HG02840 (cell line): ENCODE results near the gene UBE2L6.
A peak's percentile ranks its signal among the peaks of the same experiment; 100 is the strongest.

Experiments used
- ATAC-seq: cut with Tn5 transposase; IDR thresholded peaks from one replicate; pipeline ENCODE4 v1.9.1; 2021; ENCODE audit warnings: mild to moderate bottlenecking, moderate library complexity, moderate number of reproducible peaks; ENCODE audit not compliant: unreplicated experiment, low FRiP score

Gene UBE2L6

DNA sequence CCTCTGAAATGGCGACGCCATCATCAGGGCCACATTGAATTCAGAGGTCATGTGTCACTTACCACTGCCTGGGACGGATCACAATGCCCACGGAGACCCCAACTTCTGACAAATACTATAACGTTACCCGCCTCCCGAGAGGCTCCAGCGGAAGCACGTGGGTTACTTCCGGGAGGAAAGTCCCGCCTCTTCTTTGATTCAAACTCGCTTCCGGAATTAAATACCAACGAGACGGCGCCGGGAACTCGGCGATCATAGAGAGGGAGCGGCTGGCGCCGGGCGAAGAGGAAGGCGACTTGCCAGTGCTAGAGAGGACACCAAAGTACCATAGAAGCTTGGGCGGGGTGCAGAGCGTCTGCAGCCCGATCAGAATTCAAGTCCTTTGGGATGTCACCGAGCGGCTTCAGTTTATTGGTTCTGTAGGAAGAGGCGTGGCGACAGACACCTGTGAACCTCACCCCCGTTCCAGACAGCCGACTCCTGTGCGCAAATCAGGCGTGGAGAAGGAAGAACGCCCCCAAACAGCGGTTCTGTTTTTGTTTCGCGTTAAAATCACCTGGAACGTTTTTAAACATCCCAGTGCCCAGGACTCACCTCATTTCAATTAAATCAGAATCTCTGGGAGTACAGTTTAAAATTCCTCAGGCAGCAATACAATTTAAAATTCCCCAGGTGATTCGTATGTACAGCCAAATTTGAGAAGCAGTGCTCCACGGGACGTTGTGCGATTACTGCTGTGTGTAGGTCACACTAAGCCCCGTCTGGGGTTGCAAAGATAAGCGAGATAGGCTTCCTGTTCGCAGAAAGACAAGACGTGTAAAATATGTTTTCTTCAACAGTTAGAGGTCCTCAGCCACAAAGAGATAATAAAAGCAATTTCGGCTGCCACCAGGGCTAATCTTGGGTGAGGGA lies 36.6 kb downstream of the UBE2L6 start, which contains the start of gene TIMM10:
TSS of gene TIMM10 (minus strand) at position 159 of the 912 bp plus-strand sequence. CDS start 565 bp downstream, outside the sequence.
- ATAC-seq = peak; percentile 99

DNA sequence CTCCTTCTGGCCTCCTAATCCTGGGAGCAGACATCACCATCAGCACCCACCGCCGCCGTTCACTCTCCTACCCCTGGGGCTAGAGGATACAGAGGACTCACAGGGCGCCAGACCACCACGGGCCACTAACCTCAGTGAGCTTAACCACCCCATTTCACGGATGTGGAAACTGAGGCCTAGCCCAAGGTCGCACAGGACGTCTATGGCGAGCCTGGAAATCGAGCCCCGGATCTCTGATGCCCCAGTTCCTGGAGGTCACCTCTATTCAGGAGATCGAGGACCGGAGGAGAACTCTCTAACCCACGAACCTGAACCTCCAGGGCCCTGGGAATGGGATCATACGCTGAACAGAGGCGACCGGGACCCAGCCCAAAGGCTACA lies 37.3 kb downstream of the UBE2L6 start:
- no peak for ATAC-seq

DNA sequence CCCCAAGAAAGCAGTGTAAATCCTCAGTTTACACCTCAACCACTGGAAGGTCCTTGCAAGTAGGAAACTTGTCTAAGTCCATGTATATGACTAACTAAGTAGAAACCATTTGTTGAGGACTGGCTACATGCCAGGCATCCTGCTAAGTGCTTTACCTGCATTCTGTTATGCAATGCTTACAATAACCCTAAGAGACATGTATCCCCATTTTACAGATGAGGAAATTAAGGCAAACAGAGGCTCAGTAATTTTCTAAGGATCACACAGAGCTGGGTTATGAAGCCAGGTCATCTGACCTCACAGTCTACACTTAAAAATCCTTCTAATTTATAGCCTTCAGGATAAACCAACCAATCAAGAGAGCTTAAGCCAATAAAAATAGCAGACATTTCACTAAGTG lies 38.5 kb downstream of the UBE2L6 start:
- ATAC-seq = no peak

DNA sequence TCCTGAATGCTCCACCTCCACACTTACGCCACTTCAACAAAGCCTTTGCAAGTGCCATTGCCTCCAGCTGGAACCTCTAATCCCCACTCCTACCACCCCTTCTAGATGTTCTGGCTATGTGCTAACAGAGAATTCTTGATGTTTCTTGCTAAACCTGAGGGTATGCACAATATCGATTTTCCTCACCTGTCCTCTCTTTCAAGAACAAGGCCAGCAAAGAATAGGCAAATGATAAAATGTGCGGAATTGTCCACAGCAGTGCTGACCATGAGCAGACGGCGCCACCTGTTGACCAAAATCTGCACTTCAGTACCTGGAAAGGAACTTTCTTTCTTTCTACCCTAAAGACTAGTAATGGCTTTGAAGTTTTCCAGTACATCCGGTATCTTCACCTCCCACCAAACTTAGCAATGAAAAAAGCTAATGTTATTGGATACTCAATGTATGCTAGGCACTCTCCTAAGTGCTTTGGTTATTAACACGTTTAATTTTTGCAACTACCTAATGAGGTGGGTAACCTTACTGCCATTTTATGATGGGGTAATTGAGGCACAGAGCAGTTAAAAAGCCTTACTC lies 40.3 kb downstream of the UBE2L6 start:
- ATAC-seq = no peak

DNA sequence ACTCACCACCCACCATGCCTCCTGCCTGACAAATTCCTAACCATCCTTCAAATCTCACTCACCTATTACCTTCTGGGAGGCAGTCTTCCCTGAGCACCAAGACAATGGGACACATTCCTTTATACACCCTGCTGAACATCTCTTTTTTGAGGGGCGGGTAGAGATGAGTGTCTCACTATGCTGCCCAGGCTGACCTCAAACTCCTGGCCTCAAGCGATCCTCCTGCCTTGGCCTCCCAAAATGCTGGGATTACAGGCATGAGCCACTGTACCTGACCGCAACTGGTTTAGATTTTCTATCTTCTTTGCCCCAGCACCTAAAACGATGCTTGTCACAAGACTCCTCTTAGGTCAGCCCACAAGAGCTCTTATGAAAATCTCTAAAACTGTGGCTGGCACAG lies 44.1 kb downstream of the UBE2L6 start:
- ATAC-seq = no peak

DNA sequence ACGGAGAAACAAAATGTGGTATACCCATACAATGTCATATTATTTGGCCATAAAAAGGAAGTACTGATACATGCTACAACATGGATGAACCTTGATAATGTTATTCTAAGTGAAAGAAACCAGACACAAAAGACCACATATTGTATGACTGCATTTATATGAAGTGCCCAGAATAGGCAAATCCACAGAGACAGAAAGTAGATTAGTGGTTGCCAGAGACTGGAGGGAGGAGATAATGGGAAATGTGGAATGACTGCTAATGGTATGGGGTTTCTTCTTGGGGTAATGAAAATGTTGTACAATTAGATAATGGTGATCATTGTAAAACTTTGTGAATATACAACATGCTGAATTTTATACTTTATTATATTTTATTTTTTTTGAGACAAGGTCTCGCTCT lies 46.4 kb downstream of the UBE2L6 start:
- ATAC-seq = no peak

DNA sequence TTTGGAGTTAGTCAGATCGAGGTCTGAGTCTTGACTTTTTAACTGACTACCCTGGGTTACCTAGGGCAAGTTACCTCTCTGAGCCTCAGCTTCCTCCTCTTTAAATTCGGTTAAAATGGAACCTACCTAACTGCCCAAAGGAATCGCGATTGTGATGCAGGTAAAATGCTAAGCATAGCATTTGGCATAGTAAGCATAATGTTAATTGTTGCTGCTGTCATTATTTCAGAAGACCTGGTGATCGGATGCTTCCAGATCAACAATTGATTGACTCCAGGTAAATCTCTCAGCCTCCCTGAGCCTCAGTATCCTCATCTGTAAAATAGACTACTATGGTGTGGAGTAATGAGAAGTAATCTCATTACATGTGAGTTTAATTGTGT lies 51.4 kb downstream of the UBE2L6 start:
- no peak for ATAC-seq

DNA sequence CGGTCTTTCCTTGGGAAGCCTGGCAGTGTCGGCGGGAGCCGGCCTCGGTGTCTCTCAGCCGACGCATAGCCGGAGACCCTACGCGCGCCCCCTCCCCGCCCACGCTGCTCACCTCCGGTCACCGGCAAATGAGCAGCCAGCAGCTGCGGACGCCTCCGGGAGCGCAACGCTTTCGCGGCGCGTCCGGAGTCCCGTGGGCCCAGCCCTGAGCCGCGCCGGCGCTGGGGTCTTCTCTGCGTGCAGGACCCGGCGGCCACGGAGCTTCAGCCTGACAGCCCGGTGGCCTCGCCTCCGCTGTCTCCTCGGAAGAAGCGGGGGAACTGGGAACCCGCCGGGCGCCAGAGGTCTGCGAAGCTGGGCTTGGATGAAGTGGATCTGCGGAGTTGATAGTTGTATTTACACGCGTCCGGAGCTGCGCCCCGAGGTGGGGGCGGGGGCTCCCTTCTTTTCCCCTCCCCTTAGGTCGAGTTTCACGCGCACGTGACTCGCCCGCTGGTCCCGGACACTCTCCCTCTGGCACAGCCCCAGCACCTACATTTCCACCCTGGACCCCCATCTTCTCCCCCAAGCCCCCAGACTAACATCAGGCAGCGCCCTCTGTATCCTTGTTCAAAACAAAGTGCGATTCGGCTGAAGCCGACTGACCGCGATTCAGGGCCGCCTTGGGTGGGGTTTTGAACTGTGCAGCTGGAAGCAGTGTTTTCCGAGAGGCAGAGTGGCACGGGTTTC lies 52.0 kb downstream of the UBE2L6 start, which contains the start of gene SLC43A1:
TSS of gene SLC43A1 (minus strand) at position 371 of the 729 bp plus-strand sequence. CDS start 1,591 bp downstream, outside the sequence.
- ATAC-seq = peak; percentile 47

DNA sequence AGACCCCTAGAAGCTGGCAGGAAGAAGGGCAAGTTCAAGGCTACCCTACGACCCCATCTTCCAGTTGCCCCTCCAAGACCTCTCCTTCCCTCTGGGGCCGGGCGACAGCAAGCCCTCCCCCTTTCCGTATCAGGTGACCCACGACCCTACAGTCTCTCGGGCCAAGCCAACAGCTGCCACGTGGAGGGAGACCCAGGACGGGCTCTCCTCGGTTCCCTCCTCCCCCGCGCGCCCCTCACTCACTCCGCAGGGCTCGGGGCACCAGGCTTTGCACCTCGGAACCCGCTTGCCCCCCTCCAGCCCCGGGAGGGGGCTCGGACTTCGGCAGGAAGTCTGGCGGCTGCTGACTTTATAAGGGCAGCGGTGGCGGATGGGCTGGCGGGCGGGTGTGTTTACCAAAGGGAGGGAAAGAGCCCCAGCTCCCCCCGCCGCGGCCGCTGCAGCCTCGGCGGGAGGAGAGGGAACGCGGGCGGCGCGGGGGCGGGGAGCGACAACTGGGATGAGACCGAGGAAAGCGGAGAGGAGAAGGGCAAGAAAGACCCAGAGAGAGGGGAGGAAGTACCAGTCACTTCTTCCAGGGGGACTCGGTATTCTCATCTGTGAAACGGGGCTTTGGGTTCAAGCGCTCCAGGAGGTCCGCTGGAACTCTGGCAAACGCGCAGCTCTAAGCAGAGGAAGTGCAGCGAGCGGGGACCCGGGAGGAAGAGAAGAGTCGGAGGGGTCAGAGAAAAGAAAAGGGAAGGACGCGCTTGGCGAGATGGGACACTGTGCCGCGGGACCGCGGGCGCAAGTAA lies 52.7 kb downstream of the UBE2L6 start:
- peak; percentile 38 for ATAC-seq

DNA sequence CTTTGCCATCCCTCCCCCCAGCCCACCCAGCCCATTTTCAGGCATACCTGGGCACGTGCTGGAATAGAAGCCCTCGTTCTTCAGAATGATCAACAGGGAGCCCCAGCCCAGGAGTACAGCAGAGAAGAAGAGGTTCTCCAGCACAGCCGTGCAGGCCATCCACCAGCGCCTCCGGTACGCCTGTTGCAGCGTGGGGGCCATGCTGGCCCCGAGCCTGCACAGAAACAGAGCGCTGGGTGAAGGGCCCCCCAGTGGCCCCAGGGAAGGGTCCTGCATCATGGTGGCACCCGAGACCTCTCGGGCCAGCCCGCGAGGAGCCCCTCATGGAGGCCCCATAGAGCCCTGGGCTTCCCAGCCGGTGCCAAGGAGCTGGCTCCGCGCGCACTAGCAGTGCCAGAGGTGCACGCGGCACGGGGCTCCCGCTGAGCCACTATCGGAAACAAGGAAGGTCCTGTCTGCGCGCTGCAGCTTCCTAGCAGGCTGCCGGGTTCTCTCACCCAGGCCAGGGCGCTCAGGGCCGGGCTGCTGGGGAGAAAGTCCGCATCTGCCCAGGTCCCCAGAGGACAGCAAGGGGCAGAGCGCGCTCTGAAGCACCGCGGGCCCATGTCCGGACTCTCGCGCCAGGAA lies 53.4 kb downstream of the UBE2L6 start:
- peak; percentile 17 for ATAC-seq

DNA sequence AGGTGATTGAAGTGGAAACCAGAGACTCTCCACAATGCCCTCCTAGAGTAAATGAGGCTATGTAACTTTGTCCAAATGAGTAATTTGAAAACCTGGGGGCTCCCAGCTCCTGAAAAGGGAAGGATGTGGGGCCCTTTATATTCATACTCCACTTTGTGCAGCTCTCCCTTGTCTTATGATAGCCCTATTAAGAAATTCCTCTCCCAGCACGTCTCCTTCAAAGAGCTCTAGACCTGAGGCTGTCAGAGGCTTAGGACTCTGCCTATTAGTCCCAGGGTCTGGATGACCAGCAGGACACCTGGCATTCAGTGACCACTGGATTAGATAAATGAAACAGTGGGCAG lies 54.0 kb downstream of the UBE2L6 start:
- no peak for ATAC-seq

DNA sequence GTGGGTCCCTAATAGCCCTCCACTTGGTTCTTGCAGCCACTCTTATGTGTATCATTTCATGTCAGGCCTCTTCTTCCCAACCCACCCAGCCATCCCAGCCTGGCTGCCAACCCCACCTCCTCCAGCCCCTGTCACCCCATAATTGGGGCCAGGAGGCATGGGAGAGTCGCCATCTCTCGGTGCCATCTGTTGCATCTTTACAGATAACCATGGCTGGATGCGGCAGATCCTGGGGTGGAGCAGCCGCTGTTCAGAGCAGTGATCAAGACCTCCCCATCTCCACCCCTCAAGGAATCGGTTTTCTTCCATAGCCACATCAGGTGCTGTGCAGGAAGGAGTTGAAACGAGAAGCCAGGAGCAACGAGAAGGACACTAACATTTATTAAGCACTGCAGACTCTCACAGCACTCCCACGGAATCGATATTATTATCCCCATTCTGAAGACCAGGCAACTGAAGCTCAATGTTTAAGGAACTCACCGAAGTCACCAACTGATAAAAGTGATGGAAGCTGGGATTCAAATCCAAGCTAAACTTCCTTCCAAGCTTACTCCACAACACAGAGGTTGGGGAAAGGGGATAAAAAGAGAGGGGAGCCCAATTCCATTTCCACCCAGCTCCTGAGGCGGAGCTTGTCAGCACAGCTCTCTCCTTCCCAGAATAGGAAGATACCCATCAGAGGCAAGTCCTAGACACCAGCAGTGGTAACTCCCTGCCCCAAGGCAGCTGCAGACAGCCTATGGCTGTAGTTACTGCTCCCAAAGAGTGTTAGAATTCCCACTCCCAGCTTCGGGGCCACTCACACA lies 54.6 kb downstream of the UBE2L6 start:
- no peak for ATAC-seq

DNA sequence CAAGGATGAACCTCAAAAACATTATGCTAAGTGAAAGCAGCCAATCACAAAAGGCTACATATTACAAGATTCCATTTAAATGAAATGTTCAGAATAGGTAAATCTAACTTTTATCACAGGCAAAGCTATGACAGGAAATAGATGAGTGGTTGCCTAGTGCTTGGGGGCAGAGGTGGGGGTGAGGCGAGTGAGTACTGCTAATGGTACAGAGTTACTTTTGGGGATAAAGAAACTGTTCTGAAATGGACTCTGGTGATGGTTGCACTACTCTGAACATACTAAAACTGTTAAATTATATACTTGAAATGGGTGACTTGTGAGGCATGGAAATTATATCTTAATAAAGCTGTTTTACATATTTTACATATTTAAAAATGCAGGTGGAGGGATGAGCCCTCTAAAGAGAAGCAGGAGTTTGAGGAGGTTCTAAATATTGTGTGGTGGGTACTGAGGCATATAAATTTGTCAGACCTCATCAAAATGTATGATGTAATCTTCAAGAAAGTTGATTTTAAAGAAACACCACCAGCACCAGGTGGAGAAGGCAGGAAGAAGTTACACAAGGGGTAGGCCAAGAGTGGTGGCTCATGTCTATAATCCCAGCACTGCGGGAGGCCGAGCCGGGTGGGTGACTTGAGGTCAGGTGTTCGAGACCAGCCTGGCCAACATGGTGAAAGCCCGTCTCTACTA lies 55.6 kb downstream of the UBE2L6 start:
- ATAC-seq = no peak

DNA sequence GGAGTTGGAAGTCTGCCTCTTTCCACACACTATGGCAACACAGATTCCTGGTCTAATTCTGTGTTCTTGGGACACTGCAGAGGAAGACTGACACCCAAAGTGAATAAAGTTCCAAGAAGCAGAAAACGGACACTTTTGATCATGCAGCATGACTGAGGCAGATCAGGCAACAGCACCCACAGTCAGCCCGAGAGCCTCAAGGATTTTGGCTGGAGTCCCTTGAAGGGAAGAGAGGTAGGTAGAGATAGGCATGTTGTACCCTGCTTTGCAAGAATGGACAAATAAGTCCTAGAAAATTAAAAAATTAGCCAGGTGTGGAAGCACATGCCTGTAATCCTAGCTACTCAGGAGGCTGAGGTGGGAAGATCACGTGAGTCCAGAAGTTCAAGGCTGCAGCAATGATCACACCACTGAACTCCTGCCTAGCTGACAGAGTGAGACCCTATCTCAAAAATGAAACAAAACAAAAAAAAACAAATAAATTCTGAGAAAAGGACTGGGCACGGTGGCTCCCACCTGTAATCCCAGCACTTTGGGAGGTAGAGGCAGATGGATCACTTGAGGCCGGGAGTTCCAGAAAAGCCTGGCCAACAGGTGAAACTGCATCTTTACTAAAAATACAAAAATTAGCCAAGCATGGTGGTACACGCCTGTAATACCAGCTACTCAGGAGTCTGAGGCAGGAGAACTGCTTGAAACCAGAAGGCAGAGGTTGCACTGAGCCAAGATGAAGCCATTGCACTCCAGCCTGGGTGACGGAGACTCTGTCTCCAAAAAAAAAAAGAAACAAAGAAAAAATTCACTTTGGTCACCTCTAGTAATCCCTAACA lies 58.9 kb downstream of the UBE2L6 start:
- ATAC-seq = no peak

DNA sequence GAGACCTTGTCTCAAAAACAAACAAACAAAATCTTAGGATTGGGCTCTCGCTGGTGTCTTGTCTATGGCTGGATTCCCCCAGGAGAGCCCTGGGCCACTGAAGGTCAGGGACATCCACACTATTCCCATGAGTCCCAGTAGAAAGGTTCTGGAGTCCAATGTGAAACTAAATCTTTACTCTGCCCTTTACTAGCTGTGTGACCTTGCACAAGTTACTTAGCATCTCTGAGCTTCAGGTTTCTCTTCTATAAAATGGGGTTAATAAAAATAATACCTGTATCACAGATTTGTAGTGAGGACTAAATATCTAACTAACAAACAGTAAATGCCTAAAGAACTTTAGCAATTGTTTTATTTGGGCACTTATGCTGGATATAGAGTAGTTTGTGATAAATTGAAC lies 61.0 kb downstream of the UBE2L6 start:
- ATAC-seq = no peak

DNA sequence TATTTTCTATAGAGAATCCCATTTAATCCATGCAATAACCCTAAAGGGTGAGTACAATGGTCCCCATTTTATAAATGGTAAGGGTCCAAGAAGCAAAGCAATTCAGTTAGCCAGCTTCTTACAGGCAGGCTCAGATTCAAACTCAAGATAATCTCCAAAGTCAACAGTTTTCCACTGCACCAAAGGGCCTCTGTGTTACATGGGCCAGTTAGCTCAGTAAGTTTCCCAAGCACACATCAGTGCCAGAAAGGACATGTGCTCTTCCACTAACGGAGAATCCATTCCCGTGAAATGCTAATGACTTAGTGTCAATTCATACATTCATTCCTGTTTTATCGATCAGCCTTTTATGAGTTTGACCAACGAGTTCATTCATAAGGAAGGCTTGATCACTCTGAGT lies 63.0 kb downstream of the UBE2L6 start:
- ATAC-seq = no peak

DNA sequence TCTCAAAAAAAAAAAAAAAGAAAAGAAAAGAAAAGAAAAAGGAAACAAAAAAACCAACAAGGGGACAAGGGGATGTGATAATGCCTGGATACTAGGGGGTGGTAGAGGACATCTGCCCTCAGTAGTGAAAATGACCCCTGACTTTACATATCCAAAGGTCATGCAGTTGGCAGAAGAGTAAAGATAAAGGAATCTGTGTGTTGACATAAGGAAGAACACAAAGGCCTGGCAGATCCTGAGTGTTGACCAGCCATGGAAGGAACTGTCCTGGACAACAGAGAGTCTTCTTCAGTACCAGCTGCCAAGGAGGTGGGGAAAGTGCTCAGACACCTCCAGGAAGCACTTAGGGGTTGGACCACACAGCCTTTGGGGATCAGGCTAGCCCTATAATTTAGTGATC lies 64.6 kb downstream of the UBE2L6 start:
- no peak for ATAC-seq

DNA sequence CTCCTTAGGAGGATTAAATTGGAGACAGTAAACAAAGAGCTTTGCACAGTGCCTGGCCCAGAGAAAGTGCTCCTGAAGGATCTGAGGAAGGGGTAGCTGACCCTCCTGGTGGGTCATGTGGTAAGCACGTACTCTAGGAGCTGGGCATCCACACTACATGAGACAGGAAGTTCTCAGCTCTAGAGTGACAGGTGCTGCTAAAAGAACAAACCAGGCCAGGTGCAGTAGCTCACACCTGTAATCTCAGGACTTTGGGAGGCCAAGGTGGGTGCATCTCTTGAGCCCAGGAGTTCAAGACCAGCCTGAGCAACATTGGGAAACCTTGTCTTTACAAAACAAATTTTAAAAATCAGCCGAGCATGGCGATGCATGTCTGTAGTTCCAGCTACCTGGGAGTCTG lies 65.1 kb downstream of the UBE2L6 start:
- no peak for ATAC-seq
